ENCODE measurements around the gene DGCR8. TPM values are rescaled to one million over a fixed set of nuclear protein-coding genes. Genes with fewer than 3 reads are reported as not detected.

Gene DGCR8
- total RNA-seq, result 10 to 100 TPM; 64.9 to 67.9 TPM

DNA sequence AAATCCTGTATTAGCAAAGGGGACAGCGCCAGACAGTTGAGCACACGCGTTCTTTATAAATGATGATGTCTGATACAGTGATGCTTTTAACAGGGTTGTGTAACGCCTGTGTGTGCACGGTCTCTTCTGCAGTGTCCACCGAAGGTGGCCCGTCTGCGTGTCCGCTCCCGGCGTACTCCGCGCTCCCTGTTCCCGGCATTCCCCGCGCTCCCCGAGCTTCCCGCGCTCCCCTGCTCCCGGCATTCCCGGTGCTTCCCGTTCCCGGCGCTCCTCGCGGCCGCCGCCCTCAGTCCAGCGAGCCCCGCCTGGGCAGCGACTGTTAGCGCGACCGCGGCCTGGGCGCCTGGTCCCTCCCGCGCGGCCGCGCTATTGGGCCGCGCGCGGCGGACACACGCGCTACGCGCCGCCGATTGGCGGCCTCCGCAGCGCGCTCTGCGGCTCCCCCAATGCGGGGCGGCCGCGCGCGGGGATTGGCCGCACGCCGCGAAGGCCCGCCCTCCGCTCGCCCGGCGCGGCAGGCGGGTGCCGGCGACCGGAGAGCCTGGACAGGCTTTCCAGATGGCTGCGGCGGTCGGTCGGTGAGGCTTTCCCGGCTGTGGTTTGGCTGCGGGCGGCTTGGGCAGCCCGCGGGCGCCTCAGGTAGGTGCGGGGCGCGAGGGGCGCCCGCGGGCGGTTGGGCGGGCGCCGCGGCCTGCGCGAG, at the start of gene DGCR8:
Gene DGCR8, plus strand, starts transcription at position 497 of the 700 bp plus-strand sequence. CDS start 5,723 bp downstream, outside the sequence.
- POLR2A ChIA-PET, result interaction anchor here (0.8 kb wide), 1 partner anchor 58 kb away, joined by 3 read pairs; no protein-coding TSS in a partner anchor
- CTCF ChIA-PET, result interaction anchor here (1.6 kb wide), 1 partner anchor 31 kb away, joined by 4 read pairs; no protein-coding TSS in a partner anchor

DNA sequence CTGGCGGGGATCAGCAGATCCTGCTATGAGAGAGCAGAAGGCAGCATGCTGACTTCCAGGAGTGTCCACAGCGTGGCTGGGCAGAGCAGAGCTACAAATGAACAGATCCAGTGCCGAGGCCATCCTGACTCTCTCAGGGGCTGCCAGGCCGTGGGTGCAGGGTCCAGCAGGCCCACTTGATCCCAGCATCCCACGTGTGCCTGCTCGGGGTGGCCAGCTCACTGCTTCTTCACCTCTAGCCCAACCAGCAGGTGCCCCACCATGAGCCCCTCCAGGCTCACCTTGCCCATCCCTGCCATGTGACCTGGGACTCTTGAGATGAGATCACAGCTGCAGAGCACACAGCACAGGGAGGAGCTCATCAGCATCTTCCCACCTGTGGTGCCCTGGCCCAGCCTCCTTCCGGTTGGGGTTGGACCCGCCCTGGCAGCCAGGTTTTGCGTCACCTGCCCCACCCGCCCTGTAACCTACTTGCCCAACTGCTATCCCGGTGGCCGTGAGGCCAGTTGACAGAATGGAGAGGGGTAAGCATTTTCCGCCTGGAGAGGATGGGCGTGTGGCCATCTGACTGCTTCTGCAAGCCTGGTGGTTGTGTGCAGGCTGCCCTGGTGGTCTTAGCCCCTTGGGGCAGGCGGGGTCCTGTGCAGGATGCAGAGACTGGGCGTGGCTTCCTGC, 48.2 kb upstream of the DGCR8 start:
- ChIA-PET CTCF (interaction anchor here (0.6 to 2.0 kb wide), 5 partner anchors 10 to 65 kb away, joined by 3 to 5 read pairs (median 3); no protein-coding TSS in a partner anchor), POLR2A (no interaction called here)

DNA sequence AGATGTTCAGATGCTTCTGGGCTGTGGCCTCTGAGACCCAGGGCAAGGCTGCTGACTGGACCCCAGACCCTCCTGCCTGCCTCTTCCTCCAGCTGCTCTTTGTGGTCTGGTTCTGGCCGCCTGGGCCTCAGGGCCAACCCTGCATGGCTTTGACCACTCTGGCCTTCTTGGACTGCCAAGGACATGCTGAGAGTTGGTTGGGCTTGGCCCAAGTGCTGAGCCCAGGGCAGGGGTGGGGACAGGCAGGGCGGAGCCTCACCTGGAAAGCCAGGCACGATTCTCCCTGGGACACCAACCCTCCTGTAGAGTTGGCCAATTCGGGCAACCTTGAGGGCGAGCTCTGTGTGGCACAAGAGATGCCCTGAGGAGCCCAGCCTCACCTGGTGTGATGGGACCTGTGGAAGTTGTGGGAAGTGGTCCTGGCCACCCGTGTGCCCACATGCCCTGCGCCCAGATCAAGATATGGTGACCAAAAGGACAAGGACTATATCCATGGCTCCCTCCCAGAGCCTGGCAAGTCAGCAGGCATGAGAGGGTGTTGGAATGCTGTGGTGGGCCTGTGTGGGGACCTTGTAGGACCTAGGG, 47.5 kb upstream of the DGCR8 start:
- POLR2A ChIA-PET, result no interaction called here
- CTCF ChIA-PET, result interaction anchor here (0.6 to 2.0 kb wide), 3 partner anchors 10 to 62 kb away, joined by 3 to 5 read pairs (median 4); no protein-coding TSS in a partner anchor

DNA sequence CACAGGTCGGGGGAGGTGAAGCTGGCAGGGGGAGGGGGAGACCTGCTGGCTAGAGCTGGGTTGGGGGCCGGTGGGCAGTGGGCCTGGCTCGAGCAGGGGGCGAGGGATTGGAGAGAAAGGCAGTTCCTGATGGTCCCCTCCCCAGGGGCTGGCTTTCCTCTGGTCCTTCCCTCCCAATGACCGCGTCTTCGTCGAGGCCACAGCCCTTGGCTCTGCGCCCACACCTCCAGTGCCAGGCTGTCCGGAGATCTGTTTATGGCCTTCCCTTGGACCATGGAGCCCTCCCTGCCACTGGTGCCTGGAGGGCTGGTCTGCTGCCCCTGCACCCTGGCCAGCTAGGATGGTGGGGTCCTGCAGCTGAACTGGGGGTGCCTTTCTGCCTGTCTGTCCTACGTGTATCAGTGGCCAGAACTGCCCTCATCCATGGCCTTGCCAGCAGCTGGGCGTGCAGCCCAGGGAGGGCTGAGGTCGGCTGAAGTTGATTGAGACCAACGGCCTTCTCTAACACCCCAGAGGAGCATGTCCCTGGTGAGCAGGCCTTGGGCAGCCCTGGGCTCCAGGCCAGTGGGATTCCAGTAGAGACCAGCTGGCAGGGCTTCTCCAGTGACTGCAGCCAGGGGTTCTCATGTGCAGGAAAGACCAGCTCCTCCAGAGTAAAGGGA, 46.9 kb upstream of the DGCR8 start:
- ChIA-PET POLR2A (no interaction called here), CTCF (interaction anchor here (2.0 kb wide), 1 partner anchor 63 kb away, joined by 5 read pairs; no protein-coding TSS in a partner anchor)

DNA sequence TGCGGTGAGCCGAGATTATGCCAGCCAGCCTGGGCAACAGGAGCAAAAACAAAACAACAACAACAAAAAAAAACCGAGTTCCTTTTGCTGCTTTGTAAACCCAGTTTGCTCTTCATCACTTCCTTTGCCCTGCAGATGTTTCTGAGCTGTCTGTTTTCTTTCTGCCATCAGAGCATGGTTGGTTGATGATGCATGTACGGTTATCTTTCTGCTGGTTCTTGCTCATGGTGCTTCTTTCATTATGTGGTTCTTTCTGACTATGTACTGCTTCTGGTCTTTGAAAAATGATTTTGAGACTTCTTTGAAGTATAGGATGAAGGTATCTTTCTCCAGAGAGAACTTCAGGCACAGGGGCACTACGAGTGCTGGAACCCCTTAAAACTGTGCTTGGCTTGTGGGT, 45.9 kb upstream of the DGCR8 start:
- ChIA-PET POLR2A (no interaction called here), CTCF (no interaction called here)

DNA sequence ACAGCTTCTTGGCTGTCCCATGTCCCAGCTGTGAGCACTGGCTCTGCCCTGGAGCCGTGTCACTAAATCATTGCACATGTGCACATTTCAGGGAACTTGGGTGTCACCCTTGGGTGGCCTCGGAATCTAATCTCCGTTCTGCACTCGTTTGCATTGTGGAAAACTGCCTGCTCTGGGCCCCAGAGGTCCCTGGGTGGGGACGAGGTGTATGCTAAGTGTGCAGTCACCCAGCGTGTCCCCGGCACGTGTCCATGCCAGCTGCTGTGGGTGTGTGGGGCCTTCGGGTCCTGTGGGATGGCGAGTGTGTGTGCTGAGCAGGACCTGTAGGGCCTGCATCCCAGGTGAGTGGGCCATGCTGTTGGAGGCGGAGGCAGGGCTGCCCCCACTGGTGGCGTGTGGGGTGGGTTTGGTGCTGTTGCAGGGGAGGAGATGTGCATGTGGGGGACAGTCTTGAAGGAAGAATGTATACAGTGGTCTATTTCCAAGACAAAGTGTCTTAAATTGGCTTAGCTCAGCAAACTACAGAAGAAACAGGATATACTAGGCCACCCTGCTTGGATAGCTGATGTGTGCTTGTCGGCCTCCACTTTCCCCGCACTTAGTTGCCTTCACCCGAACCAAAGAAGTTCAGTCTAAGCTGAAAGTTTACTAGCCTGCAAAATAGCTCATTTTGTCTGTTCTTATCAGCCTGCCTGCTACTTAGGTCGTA, 44.5 kb upstream of the DGCR8 start:
- POLR2A ChIA-PET, result no interaction called here
- CTCF ChIA-PET, result no interaction called here

DNA sequence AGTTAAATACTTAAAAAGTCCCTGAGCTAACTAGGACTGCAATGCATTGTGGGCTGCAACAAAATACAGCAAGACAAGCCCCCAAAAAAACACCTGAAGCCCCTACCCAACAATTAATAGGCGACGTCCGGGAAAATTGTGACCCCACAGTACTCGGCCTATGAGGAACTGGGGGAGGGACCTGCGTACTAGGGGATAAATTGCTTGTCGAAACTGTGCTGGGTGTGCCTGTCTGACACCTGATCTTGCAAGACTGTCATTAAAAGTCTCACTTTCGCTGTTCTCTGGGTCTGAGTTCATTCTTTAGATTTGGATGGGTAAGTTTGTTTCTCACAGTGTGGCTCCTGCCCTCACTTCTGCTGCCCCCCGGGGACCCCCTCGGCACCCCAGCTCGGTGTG, 44.0 kb upstream of the DGCR8 start:
- ChIA-PET POLR2A (no interaction called here), CTCF (no interaction called here)

DNA sequence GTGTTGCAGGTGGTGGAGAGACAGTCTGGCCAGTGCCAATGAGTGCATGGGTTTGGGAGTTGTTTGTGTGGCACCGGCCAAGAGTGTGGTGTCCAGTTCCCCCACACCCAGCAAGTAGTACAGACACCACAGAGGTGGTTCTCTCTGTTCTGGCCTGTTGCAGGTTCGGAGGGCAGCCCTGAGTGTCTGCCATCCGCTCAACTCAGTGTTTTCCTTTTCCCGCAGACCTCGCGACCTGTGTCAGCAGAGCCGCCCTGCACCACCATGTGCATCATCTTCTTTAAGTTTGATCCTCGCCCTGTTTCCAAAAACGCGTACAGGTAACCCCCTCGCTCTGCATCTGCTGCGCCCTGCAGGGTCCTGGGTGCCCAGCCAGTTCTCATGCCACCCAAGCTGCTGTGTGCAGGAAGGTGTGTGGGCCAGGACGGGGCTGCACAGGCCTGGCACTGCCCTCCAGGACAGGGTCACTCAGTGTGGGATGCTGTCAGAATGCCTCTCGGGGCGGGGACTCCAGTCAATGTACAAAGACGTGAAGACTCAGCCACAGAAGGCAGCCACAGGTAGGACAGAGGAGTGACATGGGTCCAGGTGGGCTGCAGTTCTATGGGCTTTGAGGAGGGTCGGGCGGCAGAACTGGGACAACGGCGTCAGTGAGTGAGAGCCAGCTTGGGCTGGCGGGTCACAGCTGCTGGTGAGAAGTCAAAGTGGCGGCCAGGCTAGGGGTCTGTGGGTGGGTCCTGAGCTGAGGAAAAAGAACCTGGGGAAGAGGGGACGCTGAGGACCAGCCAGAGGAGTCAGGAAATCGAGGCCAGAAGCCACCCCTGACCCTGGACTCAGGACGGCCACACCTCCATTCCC, 43.3 kb upstream of the DGCR8 start:
- ChIA-PET POLR2A (no interaction called here), CTCF (no interaction called here)

DNA sequence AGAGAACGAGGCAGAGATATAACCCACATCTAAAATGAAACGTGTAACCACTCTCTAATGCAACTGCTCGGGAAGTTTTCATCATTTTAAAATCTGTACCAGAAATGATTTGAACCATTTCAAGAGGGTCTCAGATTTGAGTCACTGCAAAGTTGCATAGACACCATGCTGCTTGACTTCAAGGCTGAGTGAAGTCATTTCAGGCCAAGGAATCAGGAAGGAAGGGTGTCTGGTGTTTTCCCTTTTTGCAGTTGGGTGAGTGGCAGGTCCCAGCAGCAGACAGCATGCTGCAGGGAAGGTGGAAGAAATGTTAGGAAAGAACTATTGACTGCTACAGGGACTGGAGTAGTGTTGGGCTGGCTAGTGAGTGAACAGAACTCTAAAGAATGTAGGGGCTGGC, 42.6 kb upstream of the DGCR8 start:
- CTCF ChIA-PET, result no interaction called here
- POLR2A ChIA-PET, result no interaction called here

DNA sequence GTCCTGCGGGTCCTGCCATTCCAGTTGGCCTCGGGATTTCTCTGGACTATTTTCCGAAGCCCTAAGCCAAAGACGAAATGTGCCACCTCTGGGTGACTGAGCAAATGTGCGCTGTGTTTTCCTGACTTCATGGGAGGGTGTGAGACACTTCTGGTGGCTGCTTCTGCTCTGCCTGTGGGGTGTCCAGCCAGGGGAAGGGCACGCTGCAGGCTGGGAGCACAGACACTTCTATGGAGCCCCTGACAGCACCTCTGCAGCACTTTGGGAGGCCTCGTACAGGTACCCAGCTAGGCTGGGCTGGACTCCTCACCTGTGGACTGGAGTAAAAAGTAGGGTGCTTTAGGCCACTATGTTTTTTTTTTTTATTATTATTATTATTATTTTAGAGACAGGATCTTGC, 41.5 kb upstream of the DGCR8 start:
- CTCF ChIA-PET, result no interaction called here
- POLR2A ChIA-PET, result no interaction called here

DNA sequence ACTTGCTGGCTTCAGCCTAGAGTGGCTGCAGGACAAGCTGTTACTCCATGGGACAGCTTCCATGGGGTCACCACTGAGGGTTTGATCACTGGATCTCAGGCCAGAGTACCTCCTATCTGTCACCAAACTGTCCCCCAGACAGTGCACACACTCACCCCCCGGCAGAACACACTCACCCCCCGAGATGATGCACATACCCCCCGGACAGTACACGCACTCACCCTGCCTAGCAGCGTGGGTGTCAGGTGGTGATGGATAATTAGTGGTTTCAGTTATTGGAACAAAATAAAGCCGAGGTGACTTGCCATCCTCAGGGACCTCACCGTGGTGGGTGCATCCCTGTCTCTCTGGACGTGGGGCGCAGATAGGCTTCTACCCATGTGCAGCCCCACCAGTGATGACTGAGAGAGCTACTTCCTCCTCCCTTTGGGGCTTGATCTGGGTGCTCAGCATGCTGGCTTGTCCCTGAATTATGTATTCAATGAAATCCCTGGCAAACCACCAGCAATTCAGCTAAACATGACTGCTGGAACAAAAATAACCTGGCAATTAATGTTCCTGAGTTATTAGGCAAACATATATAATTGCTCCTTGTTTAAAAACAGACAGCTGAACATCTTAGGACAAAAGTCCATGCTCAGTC, 40.2 kb upstream of the DGCR8 start:
- ChIA-PET CTCF (interaction anchor here (0.6 kb wide), 1 partner anchor 180 kb away, joined by 3 read pairs; no protein-coding TSS in a partner anchor), POLR2A (no interaction called here)

DNA sequence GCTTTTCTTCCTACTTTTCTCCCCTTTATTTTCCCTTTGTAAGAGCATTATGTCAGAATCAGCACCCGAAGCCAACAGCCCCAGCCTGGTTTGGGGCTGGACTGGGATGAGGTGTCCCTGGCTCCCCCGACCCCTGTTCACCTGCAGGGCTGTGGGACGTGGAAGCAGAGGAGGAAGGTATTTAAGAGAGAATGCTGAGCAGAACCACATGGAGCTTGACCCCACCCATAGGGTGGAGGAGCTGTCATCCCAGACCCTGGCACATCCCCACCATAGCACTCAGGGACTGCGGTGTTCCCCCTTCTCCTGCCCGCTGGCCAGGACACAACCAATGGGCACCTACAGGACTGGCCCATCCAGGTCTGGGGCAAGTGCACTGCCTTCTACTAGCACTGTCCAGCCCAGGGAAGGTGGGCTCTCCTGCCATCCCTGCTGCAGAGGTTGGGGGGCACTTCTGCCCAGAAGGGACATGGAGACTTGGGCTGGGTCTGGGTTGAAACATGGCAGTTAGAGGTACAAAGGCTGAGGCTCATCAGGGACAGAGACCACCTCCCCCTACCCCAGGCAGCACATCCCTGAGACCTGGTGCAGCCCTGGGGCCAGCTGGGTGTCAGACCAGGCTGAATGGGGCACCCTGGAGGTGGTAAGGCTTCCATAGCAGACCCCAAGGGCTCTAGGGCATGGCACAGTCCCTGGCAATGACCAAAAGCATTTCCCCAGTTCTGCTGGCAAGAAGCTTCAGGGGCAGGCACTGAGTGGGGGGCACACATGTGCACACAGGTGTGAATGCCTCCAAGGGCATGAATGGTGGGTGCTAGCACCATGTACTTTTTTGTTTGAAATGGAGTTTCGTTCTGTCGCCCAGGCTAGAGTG, 39.5 kb upstream of the DGCR8 start:
- CTCF ChIA-PET, result no interaction called here
- POLR2A ChIA-PET, result no interaction called here

DNA sequence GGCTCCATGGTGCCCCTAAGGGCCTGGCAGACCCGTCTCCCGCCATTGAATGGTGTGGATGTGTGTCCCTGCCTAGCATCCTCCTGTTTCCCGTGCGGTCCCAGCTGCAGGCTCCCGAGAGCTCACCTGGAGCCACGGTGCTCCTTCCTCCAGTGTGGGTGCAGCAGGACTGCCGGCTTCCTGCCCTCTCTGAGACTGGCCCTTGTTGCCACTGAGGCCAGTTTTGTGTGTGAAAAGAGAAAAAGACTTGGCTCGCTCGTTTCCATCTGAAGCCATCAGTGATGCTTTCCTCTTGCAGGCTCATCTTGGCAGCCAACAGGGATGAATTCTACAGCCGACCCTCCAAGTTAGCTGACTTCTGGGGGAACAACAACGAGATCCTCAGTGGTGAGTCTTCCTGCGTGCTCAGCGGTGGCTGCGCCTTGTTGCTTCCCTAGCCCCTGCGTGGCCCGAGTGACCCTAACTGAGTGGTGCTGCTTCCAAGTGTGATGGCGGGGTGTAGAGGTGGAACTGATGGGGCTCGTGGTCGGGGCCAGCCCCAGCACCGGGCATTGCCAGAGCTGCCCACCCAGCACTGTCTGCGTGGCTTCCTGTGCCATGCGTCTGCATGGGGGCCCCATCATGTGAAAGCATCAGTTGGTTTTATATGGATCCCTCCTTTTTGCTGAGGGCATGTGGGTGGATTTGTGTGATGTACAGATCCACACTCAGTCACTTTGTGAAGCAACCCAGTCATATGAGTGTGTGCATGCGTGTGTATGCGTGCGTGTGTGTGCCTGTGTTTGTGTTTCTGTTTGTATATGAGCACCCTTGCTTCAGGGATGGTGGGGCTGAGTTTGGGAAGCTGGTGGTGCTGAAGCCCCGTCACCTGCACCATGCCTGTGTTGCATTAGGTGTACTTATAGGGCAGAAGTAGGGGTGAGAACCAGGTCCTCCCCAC, 36.7 kb upstream of the DGCR8 start:
- ChIA-PET CTCF (no interaction called here), POLR2A (no interaction called here)

DNA sequence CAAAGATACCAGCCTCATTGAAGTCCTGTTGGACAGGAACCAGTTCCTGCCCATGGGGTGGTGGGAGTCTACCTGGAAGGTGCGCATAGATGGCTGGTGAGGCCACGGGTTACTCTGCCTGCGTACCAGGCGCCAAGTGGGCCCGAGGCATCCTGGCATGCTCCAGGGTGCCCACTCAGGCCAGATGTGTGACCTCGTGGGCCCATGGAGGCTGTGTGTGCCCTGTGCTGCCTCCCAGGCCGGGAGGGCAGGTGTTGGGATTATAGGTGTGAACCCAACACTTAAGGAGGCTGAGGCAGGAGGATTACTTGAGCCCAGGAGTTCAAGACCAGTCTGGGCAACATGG, 36.1 kb upstream of the DGCR8 start:
- ChIA-PET CTCF (no interaction called here), POLR2A (no interaction called here)

DNA sequence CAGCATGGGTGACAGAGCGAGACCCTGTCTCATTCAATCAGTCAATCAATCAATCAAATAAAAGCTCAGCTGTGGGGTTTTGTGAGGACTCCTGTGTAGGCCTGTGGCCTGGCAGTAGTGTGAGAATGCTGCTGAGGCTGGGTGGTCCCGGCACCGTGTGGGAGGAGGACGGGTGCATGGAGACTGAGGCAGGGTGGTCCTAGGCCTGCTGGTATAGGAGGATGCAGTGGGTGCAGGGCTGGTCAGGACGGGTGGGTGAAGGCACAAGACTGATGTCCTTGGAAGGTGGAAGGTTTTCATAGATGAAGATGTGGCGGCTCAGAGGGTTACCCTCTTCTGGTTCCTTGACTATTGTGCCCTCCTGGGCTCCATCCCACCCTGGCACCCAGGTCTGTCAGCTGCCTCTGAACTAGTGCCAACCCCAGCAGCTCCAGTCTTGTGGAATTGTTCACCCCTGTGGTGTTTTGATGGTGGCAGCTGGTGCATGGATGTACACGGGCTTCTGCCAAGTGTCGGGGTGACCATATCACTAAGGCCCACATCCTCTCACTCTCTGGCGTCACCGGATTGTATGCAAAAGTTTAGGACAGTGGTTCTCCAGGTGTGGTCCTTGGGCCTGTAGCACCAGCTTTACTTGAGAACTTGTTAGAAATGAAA, 35.4 kb upstream of the DGCR8 start:
- CTCF ChIA-PET, result interaction anchor here (0.6 kb wide), 1 partner anchor 284 kb away, joined by 3 read pairs; no protein-coding TSS in a partner anchor
- POLR2A ChIA-PET, result no interaction called here

DNA sequence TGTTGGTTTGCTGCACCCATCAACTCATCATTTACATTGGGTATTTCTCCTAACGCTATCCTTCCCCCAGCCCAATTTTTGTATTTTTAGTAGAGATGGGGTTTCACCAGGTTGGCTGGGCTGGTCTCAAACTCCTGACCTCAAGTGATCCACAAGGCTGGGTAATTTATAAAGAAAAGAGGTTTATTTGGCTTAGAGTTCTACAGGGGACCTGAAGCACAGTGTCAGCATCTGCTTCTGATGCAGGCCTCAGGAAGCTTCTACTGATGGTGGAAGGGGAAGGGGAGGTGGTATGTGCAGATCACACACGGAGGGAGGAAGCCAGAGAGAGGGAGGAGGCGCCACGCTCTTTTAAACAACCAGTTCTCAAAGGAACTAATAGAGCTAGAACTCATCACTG, 33.3 kb upstream of the DGCR8 start:
- ChIA-PET POLR2A (no interaction called here), CTCF (interaction anchor here (0.7 kb wide), 1 partner anchor 15 kb away, joined by 3 read pairs; no protein-coding TSS in a partner anchor)
